ENCODE data around the gene TCF19. TPM values are rescaled to one million over a fixed set of nuclear protein-coding genes. Genes with fewer than 3 reads are reported as not detected.
"Not testable (repeated sequence)": the region's sequence is repeated elsewhere in the genome, so short reads cannot be mapped to it uniquely, and the experiment has no call there.

The TCF19 gene
- total RNA-seq, 1 donor: 20.7 TPM

GRCh38 chr6:31186052-31186734 lies 27.8 kb downstream of the TCF19 start:
- peak overlapping the region; percentile 30 for H3K4me3 ChIP-seq (ENCODE audit: low read depth, low read length)
- peak; percentile 71 for DNase-seq (ENCODE audit: low read depth)
- TF ChIP-seq, protein P1, sequence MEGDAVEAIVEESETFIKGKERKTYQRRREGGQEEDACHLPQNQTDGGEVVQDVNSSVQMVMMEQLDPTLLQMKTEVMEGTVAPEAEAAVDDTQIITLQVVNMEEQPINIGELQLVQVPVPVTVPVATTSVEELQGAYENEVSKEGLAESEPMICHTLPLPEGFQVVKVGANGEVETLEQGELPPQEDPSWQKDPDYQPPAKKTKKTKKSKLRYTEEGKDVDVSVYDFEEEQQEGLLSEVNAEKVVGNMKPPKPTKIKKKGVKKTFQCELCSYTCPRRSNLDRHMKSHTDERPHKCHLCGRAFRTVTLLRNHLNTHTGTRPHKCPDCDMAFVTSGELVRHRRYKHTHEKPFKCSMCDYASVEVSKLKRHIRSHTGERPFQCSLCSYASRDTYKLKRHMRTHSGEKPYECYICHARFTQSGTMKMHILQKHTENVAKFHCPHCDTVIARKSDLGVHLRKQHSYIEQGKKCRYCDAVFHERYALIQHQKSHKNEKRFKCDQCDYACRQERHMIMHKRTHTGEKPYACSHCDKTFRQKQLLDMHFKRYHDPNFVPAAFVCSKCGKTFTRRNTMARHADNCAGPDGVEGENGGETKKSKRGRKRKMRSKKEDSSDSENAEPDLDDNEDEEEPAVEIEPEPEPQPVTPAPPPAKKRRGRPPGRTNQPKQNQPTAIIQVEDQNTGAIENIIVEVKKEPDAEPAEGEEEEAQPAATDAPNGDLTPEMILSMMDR (IDR thresholded peaks at IDR 0.05; ENCODE audit: insufficient read depth, low read depth, low read length): no peak

GRCh38 chr6:31187780-31188194 lies 29.4 kb downstream of the TCF19 start:
- H3K4me3 ChIP-seq (ENCODE audit: low read depth, low read length): no peak overlapping the region
- TF ChIP-seq, protein P1 (IDR thresholded peaks at IDR 0.05; ENCODE audit: insufficient read depth, low read depth, low read length): no peak
- DNase-seq (ENCODE audit: low read depth): no peak

GRCh38 chr6:31189223-31189622 lies 30.8 kb downstream of the TCF19 start:
- not testable (repeated sequence) for DNase-seq (ENCODE audit: low read depth); H3K4me3 ChIP-seq (ENCODE audit: low read depth, low read length)

- no peak for DNase-seq (ENCODE audit: low read depth)
- H3K4me3 ChIP-seq (ENCODE audit: low read depth, low read length): no peak overlapping the region
- TF ChIP-seq, protein P1 (IDR thresholded peaks at IDR 0.05; ENCODE audit: insufficient read depth, low read depth, low read length): no peak
Measured at GRCh38 chr6:31190488-31190887, 32.1 kb downstream of the TCF19 start.

- peak; percentile 76 for DNase-seq (ENCODE audit: low read depth)
- TF ChIP-seq, protein P1 (IDR thresholded peaks at IDR 0.05; ENCODE audit: insufficient read depth, low read depth, low read length): peak; percentile 74
- not testable (repeated sequence) for H3K4me3 ChIP-seq (ENCODE audit: low read depth, low read length)
Measured at GRCh38 chr6:31192431-31193105, 34.2 kb downstream of the TCF19 start.

- no peak overlapping the region for H3K4me3 ChIP-seq (ENCODE audit: low read depth, low read length)
- TF ChIP-seq, protein P1 (IDR thresholded peaks at IDR 0.05; ENCODE audit: insufficient read depth, low read depth, low read length): no peak
- DNase-seq (ENCODE audit: low read depth): no peak
Measured at GRCh38 chr6:31193206-31193605, 34.8 kb downstream of the TCF19 start.

GRCh38 chr6:31194061-31194834 lies 35.9 kb downstream of the TCF19 start:
- no peak for DNase-seq (ENCODE audit: low read depth)
- TF ChIP-seq, protein P1 (IDR thresholded peaks at IDR 0.05; ENCODE audit: insufficient read depth, low read depth, low read length): no peak
- no peak overlapping the region for H3K4me3 ChIP-seq (ENCODE audit: low read depth, low read length)

DNA sequence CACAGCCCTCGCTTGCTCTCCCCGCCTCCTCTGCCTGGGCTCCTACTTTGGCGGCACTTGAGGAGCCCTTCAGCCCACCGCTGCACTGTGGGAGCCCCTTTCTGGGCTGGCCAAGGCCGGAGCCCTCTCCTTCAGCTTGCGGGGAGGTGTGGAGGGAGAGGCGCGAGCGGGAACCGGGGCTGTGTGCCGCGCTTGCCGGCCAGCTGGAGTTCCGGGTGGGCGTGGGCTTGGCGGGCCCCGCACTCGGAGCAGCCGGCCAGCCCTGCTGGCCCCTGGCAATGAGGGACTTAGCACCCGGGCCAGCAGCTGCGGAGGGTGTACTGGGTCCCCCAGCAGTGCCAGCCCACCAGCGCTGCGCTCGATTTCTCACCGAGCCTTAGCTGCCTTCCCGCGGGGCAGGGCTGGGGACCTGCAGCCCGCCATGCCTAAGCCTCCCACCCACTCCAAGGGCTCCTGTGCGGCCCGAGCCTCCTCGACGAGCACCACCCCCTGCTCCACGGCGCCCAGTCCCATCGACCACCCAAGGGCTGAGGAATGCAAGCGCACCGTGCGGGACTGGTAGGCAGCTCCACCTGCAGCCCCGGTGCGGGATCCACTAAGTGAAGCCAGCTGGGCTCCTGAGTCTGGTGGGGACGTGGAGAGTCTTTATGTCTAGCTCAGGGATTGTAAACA lies 37.1 kb downstream of the TCF19 start:
- not testable (repeated sequence) for H3K4me3 ChIP-seq (ENCODE audit: low read depth, low read length); DNase-seq (ENCODE audit: low read depth)

GRCh38 chr6:31196251-31197022 lies 38.0 kb downstream of the TCF19 start:
- DNase-seq (ENCODE audit: low read depth); H3K4me3 ChIP-seq (ENCODE audit: low read depth, low read length): not testable (repeated sequence)
